HG03139 (cell line): ENCODE data around the gene GLIS2.

ENCODE experiments used
- ATAC-seq: cut with Tn5 transposase; IDR thresholded peaks from one replicate; pipeline ENCODE4 v1.9.1; 2021; ENCODE audit not compliant: unreplicated experiment

The GLIS2 gene

GRCh38 chr16:4381072-4381934 lies 65.4 kb downstream of the GLIS2 start:
- ATAC-seq: no peak

GRCh38 chr16:4381935-4382794 lies 66.3 kb downstream of the GLIS2 start:
- no peak for ATAC-seq

GRCh38 chr16:4382795-4383357 lies 67.0 kb downstream of the GLIS2 start:
- no peak for ATAC-seq

GRCh38 chr16:4383591-4384444 lies 68.0 kb downstream of the GLIS2 start:
- no peak for ATAC-seq

- no peak for ATAC-seq
Measured at GRCh38 chr16:4384509-4384942, 68.7 kb downstream of the GLIS2 start.

- no peak for ATAC-seq
Measured at GRCh38 chr16:4385066-4385788, 69.4 kb downstream of the GLIS2 start.

GRCh38 chr16:4385789-4386450 lies 70.1 kb downstream of the GLIS2 start:
- no peak for ATAC-seq

- ATAC-seq: no peak
Measured at GRCh38 chr16:4386451-4386805, 70.6 kb downstream of the GLIS2 start.

- ATAC-seq: no peak
Measured at GRCh38 chr16:4386951-4387565, 71.2 kb downstream of the GLIS2 start.

GRCh38 chr16:4387781-4388180 lies 71.9 kb downstream of the GLIS2 start:
- ATAC-seq: no peak

- ATAC-seq: no peak
Measured at GRCh38 chr16:4388271-4389021, 72.6 kb downstream of the GLIS2 start.
